ENCODE measurements around the gene WDPCP. TPM values are rescaled to one million over a fixed set of nuclear protein-coding genes. Genes with fewer than 3 reads are reported as not detected.
"Not testable (repeated sequence)": the region's sequence is repeated elsewhere in the genome, so short reads cannot be mapped to it uniquely, and the experiment has no call there.

WDPCP gene
- total and polyA plus RNA-seq, 7 experiments from 2014 or later, result 4.8 to 19.2 (median 15.6) TPM

DNA sequence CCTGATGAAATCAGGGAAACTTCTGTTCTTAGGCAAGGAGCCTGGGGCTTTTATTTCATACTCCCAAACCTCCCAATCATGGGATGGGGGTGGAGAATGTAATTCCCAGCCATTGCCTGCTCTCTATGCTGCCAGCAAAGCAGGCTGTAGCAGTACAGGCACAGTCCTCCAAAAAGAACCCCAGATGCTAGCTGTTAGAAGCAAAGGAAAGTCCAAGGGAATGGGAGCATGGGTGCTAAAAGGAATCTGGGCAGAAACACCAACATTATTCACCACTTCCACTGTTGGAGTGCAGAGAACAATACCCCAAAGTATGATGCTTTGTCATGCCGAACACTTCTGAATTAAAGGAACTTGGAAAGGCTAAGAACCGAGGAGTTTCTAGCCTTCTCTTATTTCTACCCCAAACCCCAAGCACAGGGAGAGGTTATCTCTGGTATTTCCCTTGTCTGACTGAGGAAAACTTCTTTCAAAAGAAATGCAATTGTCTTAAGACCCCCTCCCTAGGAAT, 25.2 kb upstream of the WDPCP start:
- POLR2A ChIA-PET, result no interaction called here
- Mint-ChIP-seq H3K27ac (no peak overlapping the region), H3K9me3 (peaks cover 0 to 2% (median 0%) of the 10 kb centered on the region in 11 donors), H3K27me3 (peaks cover 6 to 28% (median 6%) of the 10 kb centered on the region in 5 donors), H3K4me3 (no peak overlapping the region), H3K4me1 (no peaks in the 10 kb centered on the region), H3K36me3 (peaks cover 0 to 1% (median 0%) of the 10 kb centered on the region in 5 donors)
- H3K4me3 ChIP-seq (ENCODE audit: low read length), result no peak overlapping the region
- H3K9me3 ChIP-seq (ENCODE audit: control insufficient read depth in 2 of 3, low read length in 3 of 3), result no peaks in the 10 kb centered on the region
- H3K27me3 ChIP-seq (ENCODE audit: control insufficient read depth in 2 of 2, insufficient read depth in 2 of 2, low read length in 2 of 2), result no peaks in the 10 kb centered on the region
- H3K27ac ChIP-seq (ENCODE audit: low read depth, low read length), result no peak overlapping the region
- H3K36me3 ChIP-seq (ENCODE audit: control insufficient read depth in 2 of 3, insufficient read depth in 3 of 3, low read length in 3 of 3), result no peaks in the 10 kb centered on the region
- no peak for DNase-seq
- CTCF ChIA-PET, result no interaction called here
- intact Hi-C loops (cut with micrococcal nuclease), result no loop called here
- H3K4me1 ChIP-seq (ENCODE audit: control insufficient read depth in 2 of 2, insufficient read depth in 2 of 2, low read length in 2 of 2), result no peaks in the 10 kb centered on the region
- ATAC-seq, result no peak

DNA sequence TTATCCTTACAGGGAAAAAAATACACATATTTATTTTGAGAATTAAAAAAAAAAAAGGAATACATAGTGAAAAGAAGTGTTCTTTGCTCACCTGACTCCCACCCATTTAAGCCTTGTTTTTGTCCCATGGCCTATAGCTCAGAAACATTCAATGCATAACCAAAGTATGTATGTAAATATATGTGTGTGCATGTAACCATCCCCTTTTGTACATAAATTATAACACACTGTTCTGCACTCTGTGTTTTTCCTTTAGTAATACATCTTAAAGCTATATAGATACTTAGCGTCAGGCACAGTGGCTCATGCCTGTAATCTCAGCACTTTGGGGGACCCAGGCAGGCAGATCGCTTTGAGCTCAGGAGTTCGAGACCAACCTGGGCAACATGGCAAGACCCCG, 22.2 kb upstream of the WDPCP start:
- H3K4me1 Mint-ChIP-seq, result no peaks in the 10 kb centered on the region
- Histone ChIP-seq H3K36me3 (ENCODE audit: control insufficient read depth in 2 of 3, insufficient read depth in 3 of 3, low read length in 3 of 3) (peaks cover 4 to 20% (median 16%) of the 10 kb centered on the region in 3 experiments), H3K27ac (ENCODE audit: low read depth, low read length) (no peak overlapping the region), H3K4me3 (ENCODE audit: low read length) (no peak overlapping the region), H3K9me3 (ENCODE audit: control insufficient read depth in 2 of 3, low read length in 3 of 3) (no peaks in the 10 kb centered on the region), H3K4me1 (ENCODE audit: control insufficient read depth in 2 of 2, insufficient read depth in 2 of 2, low read length in 2 of 2) (no peaks in the 10 kb centered on the region), H3K27me3 (ENCODE audit: control insufficient read depth in 2 of 2, insufficient read depth in 2 of 2, low read length in 2 of 2) (no peaks in the 10 kb centered on the region)
- peaks cover 0 to 22% (median 11%) of the 10 kb centered on the region in 5 donors for H3K36me3 Mint-ChIP-seq
- no peak for ATAC-seq
- peaks cover 4 to 22% (median 6%) of the 10 kb centered on the region in 5 donors for H3K27me3 Mint-ChIP-seq
- intact Hi-C loops (cut with micrococcal nuclease), result no loop called here
- no peak overlapping the region for H3K27ac Mint-ChIP-seq
- CTCF ChIA-PET, result no interaction called here
- POLR2A ChIA-PET, result interaction anchor here (0.5 kb wide), 1 partner anchor 13 kb away, joined by 5 read pairs; no protein-coding TSS in a partner anchor
- no peak overlapping the region for H3K4me3 Mint-ChIP-seq
- DNase-seq, result no peak
- peaks cover 0 to 1% (median 0%) of the 10 kb centered on the region in 11 donors for H3K9me3 Mint-ChIP-seq

DNA sequence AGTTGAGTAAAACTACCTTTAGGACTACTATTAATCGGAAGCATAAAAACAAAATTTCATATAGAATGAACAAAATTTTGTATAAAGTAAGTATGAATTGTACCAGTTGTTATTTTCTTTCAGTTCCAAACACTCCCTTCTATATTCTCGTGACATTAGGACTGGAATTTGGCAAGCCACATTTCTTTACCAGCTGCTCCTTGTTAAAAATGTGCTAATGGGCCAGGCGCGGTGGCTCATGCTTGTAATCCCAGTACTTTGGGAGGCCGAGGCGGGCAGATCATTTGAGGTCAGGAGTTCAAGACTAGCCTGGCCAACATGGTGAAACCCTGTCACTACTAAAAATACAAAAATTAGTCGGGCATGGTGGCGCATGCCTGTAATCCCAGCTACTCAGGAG, 20.6 kb upstream of the WDPCP start:
- H3K9me3 Mint-ChIP-seq; H3K4me3 ChIP-seq (ENCODE audit: low read length); H3K27ac Mint-ChIP-seq; H3K27ac ChIP-seq (ENCODE audit: low read depth, low read length); CTCF ChIA-PET; H3K4me1 ChIP-seq (ENCODE audit: control insufficient read depth in 2 of 2, insufficient read depth in 2 of 2, low read length in 2 of 2); ATAC-seq; H3K4me3 Mint-ChIP-seq; H3K9me3 ChIP-seq (ENCODE audit: control insufficient read depth in 2 of 3, low read length in 3 of 3); DNase-seq; H3K27me3 ChIP-seq (ENCODE audit: control insufficient read depth in 2 of 2, insufficient read depth in 2 of 2, low read length in 2 of 2); POLR2A ChIA-PET; intact Hi-C loops (cut with micrococcal nuclease); H3K4me1 Mint-ChIP-seq: not testable (repeated sequence)
- H3K27me3 Mint-ChIP-seq, result peaks cover 0 to 13% (median under 1%) of the 10 kb centered on the region in 5 donors
- H3K36me3 Mint-ChIP-seq, result peaks cover 4 to 34% (median 22%) of the 10 kb centered on the region in 5 donors
- peaks cover 4 to 33% (median 25%) of the 10 kb centered on the region in 3 experiments for H3K36me3 ChIP-seq (ENCODE audit: control insufficient read depth in 2 of 3, insufficient read depth in 3 of 3, low read length in 3 of 3)

GRCh38 chr2:63604666-63605065, 16.4 kb upstream of the WDPCP start:
- H3K36me3 ChIP-seq (ENCODE audit: control insufficient read depth in 2 of 3, insufficient read depth in 3 of 3, low read length in 3 of 3), result peaks cover 4 to 65% (median 25%) of the 10 kb centered on the region in 3 experiments
- Mint-ChIP-seq H3K9me3 (no peaks in the 10 kb centered on the region), H3K4me1 (peaks cover 0 to 12% (median 0%) of the 10 kb centered on the region in 7 donors), H3K4me3 (no peak overlapping the region), H3K36me3 (peaks cover 4 to 56% (median 39%) of the 10 kb centered on the region in 5 donors), H3K27ac (no peak overlapping the region), H3K27me3 (no peaks in the 10 kb centered on the region)
- ChIA-PET POLR2A (interaction anchor here (0.9 kb wide), 1 partner anchor 15 kb away, joined by 3 read pairs; no protein-coding TSS in a partner anchor), CTCF (no interaction called here)
- no peaks in the 10 kb centered on the region for H3K4me1 ChIP-seq (ENCODE audit: control insufficient read depth in 2 of 2, insufficient read depth in 2 of 2, low read length in 2 of 2)
- intact Hi-C loops (cut with micrococcal nuclease), result no loop called here
- no peak overlapping the region for H3K27ac ChIP-seq (ENCODE audit: low read depth, low read length)
- H3K27me3 ChIP-seq (ENCODE audit: control insufficient read depth in 2 of 2, insufficient read depth in 2 of 2, low read length in 2 of 2), result no peaks in the 10 kb centered on the region
- no peaks in the 10 kb centered on the region for H3K9me3 ChIP-seq (ENCODE audit: control insufficient read depth in 2 of 3, low read length in 3 of 3)
- H3K4me3 ChIP-seq (ENCODE audit: low read length), result no peak overlapping the region
- DNase-seq (no peak), ATAC-seq (no peak)

- H3K9me3 Mint-ChIP-seq, result no peaks in the 10 kb centered on the region
- Histone ChIP-seq H3K27me3 (ENCODE audit: control insufficient read depth in 2 of 2, insufficient read depth in 2 of 2, low read length in 2 of 2) (no peaks in the 10 kb centered on the region), H3K27ac (ENCODE audit: low read depth, low read length) (no peak overlapping the region), H3K36me3 (ENCODE audit: control insufficient read depth in 2 of 3, insufficient read depth in 3 of 3, low read length in 3 of 3) (peaks cover 0 to 50% (median 18%) of the 10 kb centered on the region in 3 experiments), H3K9me3 (ENCODE audit: control insufficient read depth in 2 of 3, low read length in 3 of 3) (no peaks in the 10 kb centered on the region), H3K4me3 (ENCODE audit: low read length) (no peak overlapping the region), H3K4me1 (ENCODE audit: control insufficient read depth in 2 of 2, insufficient read depth in 2 of 2, low read length in 2 of 2) (no peaks in the 10 kb centered on the region)
- DNase-seq (no peak), ATAC-seq (no peak)
- no peak overlapping the region for H3K4me3 Mint-ChIP-seq
- CTCF ChIA-PET, result interaction anchor here (0.7 kb wide), 1 partner anchor 323 kb away, joined by 3 read pairs; no protein-coding TSS in a partner anchor
- H3K27me3 Mint-ChIP-seq, result no peaks in the 10 kb centered on the region
- intact Hi-C loops (cut with micrococcal nuclease), result no loop called here
- peak overlapping the region in 4 of 9 donors; percentile 18 to 77 (median 48) for H3K27ac Mint-ChIP-seq
- peaks cover 3 to 17% (median 7%) of the 10 kb centered on the region in 7 donors for H3K4me1 Mint-ChIP-seq
- peaks cover 9 to 54% (median 32%) of the 10 kb centered on the region in 5 donors for H3K36me3 Mint-ChIP-seq
- POLR2A ChIA-PET, result interaction anchor here (2.9 kb wide), 1 partner anchor 13 kb away, joined by 15 read pairs; the partner anchor contains the start of genes MDH1 and WDPCP
Observed at GRCh38 chr2:63600881-63601460, 12.7 kb upstream of the WDPCP start.

- no peaks in the 10 kb centered on the region for H3K27me3 Mint-ChIP-seq
- ChIA-PET CTCF (no interaction called here), POLR2A (interaction anchor here (2.9 kb wide), 1 partner anchor 11 kb away, joined by 15 read pairs; the partner anchor contains the start of genes MDH1 and WDPCP)
- H3K27ac ChIP-seq (ENCODE audit: low read depth, low read length), result no peak overlapping the region
- intact Hi-C loops (cut with micrococcal nuclease), result no loop called here
- H3K36me3 Mint-ChIP-seq, result peaks cover 5 to 42% (median 25%) of the 10 kb centered on the region in 5 donors
- H3K4me3 ChIP-seq (ENCODE audit: low read length), result no peak overlapping the region
- H3K9me3 ChIP-seq (ENCODE audit: control insufficient read depth in 2 of 3, low read length in 3 of 3), result no peaks in the 10 kb centered on the region
- DNase-seq (no peak), ATAC-seq (no peak)
- H3K4me1 ChIP-seq (ENCODE audit: control insufficient read depth in 2 of 2, insufficient read depth in 2 of 2, low read length in 2 of 2), result no peaks in the 10 kb centered on the region
- no peaks in the 10 kb centered on the region for H3K9me3 Mint-ChIP-seq
- H3K36me3 ChIP-seq (ENCODE audit: control insufficient read depth in 2 of 3, insufficient read depth in 3 of 3, low read length in 3 of 3), result peaks cover 8 to 46% (median 15%) of the 10 kb centered on the region in 3 experiments
- H3K27ac Mint-ChIP-seq, result peak overlapping the region in 1 of 9 donors; percentile 76
- H3K4me1 Mint-ChIP-seq, result peaks cover 3 to 32% (median 18%) of the 10 kb centered on the region in 7 donors
- H3K4me3 Mint-ChIP-seq, result no peak overlapping the region
- H3K27me3 ChIP-seq (ENCODE audit: control insufficient read depth in 2 of 2, insufficient read depth in 2 of 2, low read length in 2 of 2), result no peaks in the 10 kb centered on the region
Observed at GRCh38 chr2:63598981-63599380, 10.7 kb upstream of the WDPCP start.
